ENCODE measurements around the gene SLC13A3. TPM values are rescaled to one million over a fixed set of nuclear protein-coding genes. Genes with fewer than 3 reads are reported as not detected.

SLC13A3 gene
- total and polyA plus RNA-seq, 4 donors: 1.5 to 10.7 (median 8.3) TPM

GRCh38 chr20:46607191-46607848 lies 43.9 kb downstream of the SLC13A3 start (continued):
- no peak for TF ChIP-seq YY1 (IDR thresholded peaks at IDR 0.05)
- TF ChIP-seq GABPA (IDR thresholded peaks at IDR 0.05 in 1 of 2, conservative IDR thresholded peaks at IDR 0.05 in 1 of 2): no peak

GRCh38 chr20:46606817-46607190 lies 44.5 kb downstream of the SLC13A3 start:
- Histone ChIP-seq H3K9ac (ENCODE audit: low read depth in 1 of 2, low read length in 2 of 2) (no peak overlapping the region), H3K27ac (ENCODE audit: low read depth in 1 of 2, low read length in 2 of 2) (no peak overlapping the region), H3K27me3 (ENCODE audit: control insufficient read depth in 4 of 4, insufficient read depth in 4 of 4, low read length in 3 of 4) (no peaks in the 10 kb centered on the region), H3K4me1 (ENCODE audit: control insufficient read depth in 4 of 4, insufficient read depth in 4 of 4, low read length in 3 of 4) (peaks cover 3 to 15% (median 11%) of the 10 kb centered on the region in 4 donors), H3K9me3 (ENCODE audit: control insufficient read depth in 4 of 4, low read length in 3 of 4) (no peaks in the 10 kb centered on the region), H3K36me3 (ENCODE audit: control insufficient read depth in 4 of 4, insufficient read depth in 3 of 4, low read depth in 1 of 4, low read length in 3 of 4) (no peaks in the 10 kb centered on the region), H3K4me3 (ENCODE audit: low read depth in 1 of 3, low read length in 3 of 3) (no peak overlapping the region)
- TF ChIP-seq YY1 (IDR thresholded peaks at IDR 0.05) (no peak), FOXA2 (IDR thresholded peaks at IDR 0.05) (no peak), SP1 (IDR thresholded peaks at IDR 0.05) (no peak), ATF3 (IDR thresholded peaks at IDR 0.05) (no peak), RXRA (IDR thresholded peaks at IDR 0.05) (no peak), NR2F2 (IDR thresholded peaks at IDR 0.05) (no peak), EGR1 (IDR thresholded peaks at IDR 0.05; ENCODE audit: low read depth in 2 of 2) (no peak), RAD21 (IDR thresholded peaks at IDR 0.05) (no peak), TAF1 (conservative IDR thresholded peaks at IDR 0.05) (no peak), HNF4G (IDR thresholded peaks at IDR 0.05) (no peak), CTCF (IDR thresholded peaks at IDR 0.05; ENCODE audit: low read depth, low read length, missing input control) (no peak), JUND (IDR thresholded peaks at IDR 0.05) (no peak), MAX (IDR thresholded peaks at IDR 0.05) (no peak)
- no peak for DNase-seq (ENCODE audit: low spot score)
- WGBS: 97% methylated on average over 4 of the region's 4 CpGs

GRCh38 chr20:46605978-46606816 lies 45.1 kb downstream of the SLC13A3 start:
- peaks cover 3 to 15% (median 11%) of the 10 kb centered on the region in 4 donors for H3K4me1 ChIP-seq (ENCODE audit: control insufficient read depth in 4 of 4, insufficient read depth in 4 of 4, low read length in 3 of 4)
- WGBS: 91% methylated on average over 9 of the region's 9 CpGs
- TF ChIP-seq CTCF (IDR thresholded peaks at IDR 0.05; ENCODE audit: low read depth, low read length, missing input control) (no peak), HNF4G (IDR thresholded peaks at IDR 0.05) (no peak), GABPA (IDR thresholded peaks at IDR 0.05 in 1 of 2, conservative IDR thresholded peaks at IDR 0.05 in 1 of 2) (no peak), MAX (IDR thresholded peaks at IDR 0.05) (no peak), REST (IDR thresholded peaks at IDR 0.05) (no peak), NR2F2 (IDR thresholded peaks at IDR 0.05) (no peak), EGR1 (IDR thresholded peaks at IDR 0.05; ENCODE audit: low read depth in 2 of 2) (no peak), FOXA1 (IDR thresholded peaks at IDR 0.05) (no peak), JUND (IDR thresholded peaks at IDR 0.05) (no peak), FOXA2 (IDR thresholded peaks at IDR 0.05) (no peak), RXRA (IDR thresholded peaks at IDR 0.05) (no peak), ATF3 (IDR thresholded peaks at IDR 0.05) (no peak), TAF1 (conservative IDR thresholded peaks at IDR 0.05) (no peak), HNF4A (conservative IDR thresholded peaks at IDR 0.05) (no peak)

More at GRCh38 chr20:46605978-46606816, 45.1 kb downstream of the SLC13A3 start:
- no peaks in the 10 kb centered on the region for H3K36me3 ChIP-seq (ENCODE audit: control insufficient read depth in 4 of 4, insufficient read depth in 3 of 4, low read depth in 1 of 4, low read length in 3 of 4)
- no peak for DNase-seq (ENCODE audit: low spot score)
- no peaks in the 10 kb centered on the region for H3K27me3 ChIP-seq (ENCODE audit: control insufficient read depth in 4 of 4, insufficient read depth in 4 of 4, low read length in 3 of 4)
- no peak overlapping the region for H3K9ac ChIP-seq (ENCODE audit: low read depth in 1 of 2, low read length in 2 of 2)
- no peak overlapping the region for H3K27ac ChIP-seq (ENCODE audit: low read depth in 1 of 2, low read length in 2 of 2)
- H3K4me3 ChIP-seq (ENCODE audit: low read depth in 1 of 3, low read length in 3 of 3): no peak overlapping the region
- H3K9me3 ChIP-seq (ENCODE audit: control insufficient read depth in 4 of 4, low read length in 3 of 4): no peaks in the 10 kb centered on the region

All from liver (tissue), 9 donors.